Naive thymus-derived CD4-positive, alpha-beta T cell (primary cell): ENCODE data around the gene SLC43A3. TPM values are rescaled to one million over a fixed set of nuclear protein-coding genes. Genes with fewer than 3 reads are reported as not detected.

Experiments
- ATAC-seq: fragments of 150-1000 bp; cut with Tn5 transposase; 2 replicates; pipeline ENCODE4 v1.10.0; 2021; ENCODE audit warnings: mild to moderate bottlenecking, moderate library complexity
- CTCF ChIA-PET: fragments of 350-600 bp; sonication (Branson Sonifier 250); formaldehyde crosslinking; loops from one replicate; lab custom pipeline; 2021; ENCODE audit warnings: antibody characterized with exemption; lab: Charles Lee
- POLR2A ChIA-PET: fragments of 350-600 bp; sonication (Branson Sonifier 250); formaldehyde crosslinking; loops from one replicate; lab custom pipeline; 2021; ENCODE audit warnings: antibody characterized with exemption, inconsistent platforms; lab: Charles Lee
- DNase-seq, 9 donors: peaks; one replicate each; pipeline versions ENCODE4 v3.0.0 to v3.0.0-alpha.2; 2020 to 2022; ENCODE audit warnings: mixed read lengths in 1 of 9
- H3K27ac ChIP-seq: one replicate; pipeline ENCODE4 v1.7.0; 2013; ENCODE audit warnings: mild to moderate bottlenecking, low read depth, low read length, moderate library complexity
- H3K27me3 ChIP-seq, 2 donors: one replicate each; pipeline ENCODE4 v1.7.0; 2013; ENCODE audit warnings: low read length in 2 of 2, mild to moderate bottlenecking in 2 of 2, moderate library complexity in 2 of 2; ENCODE audit not compliant: control insufficient read depth in 2 of 2, insufficient read depth in 2 of 2
- H3K36me3 ChIP-seq, 3 experiments: 1 replicate in 2 of 3; 2 replicates in 1 of 3; pipeline ENCODE4 v1.7.0; 2013; ENCODE audit warnings: low read length in 3 of 3, mild to moderate bottlenecking in 3 of 3, moderate library complexity in 1 of 3; ENCODE audit not compliant: insufficient read depth in 3 of 3, control insufficient read depth in 2 of 3
- H3K4me1 ChIP-seq, 2 donors: one replicate each; pipeline ENCODE4 v1.7.0; 2013; ENCODE audit warnings: low read length in 2 of 2, mild to moderate bottlenecking in 2 of 2, moderate library complexity in 1 of 2; ENCODE audit not compliant: control insufficient read depth in 2 of 2, insufficient read depth in 2 of 2
- H3K4me3 ChIP-seq: 2 replicates; pipeline ENCODE4 v1.7.0; 2013; ENCODE audit warnings: mild to moderate bottlenecking, low read length
- H3K9me3 ChIP-seq, 3 experiments: 1 replicate in 2 of 3; 2 replicates in 1 of 3; pipeline ENCODE4 v1.7.0; 2013; ENCODE audit warnings: low read length in 3 of 3; ENCODE audit not compliant: control insufficient read depth in 2 of 3
- H3K27ac Mint-ChIP-seq, 9 donors: one replicate each; pipeline ENCODE4 v1.8.0; 2020 to 2022; ENCODE audit warnings: mixed read lengths in 9 of 9, mild to moderate bottlenecking in 8 of 9, moderate library complexity in 5 of 9, inconsistent platforms in 2 of 9
- H3K27me3 Mint-ChIP-seq, 5 donors: one replicate each; pipeline ENCODE4 v1.8.0; 2021 to 2022; ENCODE audit warnings: mixed read lengths in 5 of 5, mild to moderate bottlenecking in 1 of 5
- H3K36me3 Mint-ChIP-seq, 5 donors: one replicate each; pipeline ENCODE4 v1.8.0; 2020 to 2022; ENCODE audit warnings: mixed read lengths in 5 of 5, mild to moderate bottlenecking in 3 of 5, inconsistent platforms in 1 of 5
- H3K4me1 Mint-ChIP-seq, 7 donors: one replicate each; pipeline ENCODE4 v1.8.0; 2020 to 2022; ENCODE audit warnings: mixed read lengths in 7 of 7, mild to moderate bottlenecking in 3 of 7, inconsistent platforms in 1 of 7
- H3K4me3 Mint-ChIP-seq, 10 donors: one replicate each; pipeline ENCODE4 v1.8.0; 2020 to 2022; ENCODE audit warnings: mild to moderate bottlenecking in 10 of 10, mixed read lengths in 10 of 10, moderate library complexity in 6 of 10, inconsistent platforms in 2 of 10
- H3K9me3 Mint-ChIP-seq, 11 donors: one replicate each; pipeline ENCODE4 v1.8.0; 2020 to 2022; ENCODE audit warnings: mixed read lengths in 11 of 11, mild to moderate bottlenecking in 4 of 11, inconsistent platforms in 1 of 11, moderate library complexity in 1 of 11
- intact Hi-C, 2 donors: fragments of 100-400 bp; cut with micrococcal nuclease; formaldehyde crosslinking; loops; one replicate each; pipeline ENCODE4 v1.15.1; 2023
- polyA plus RNA-seq, 2 donors: library from polyadenylated mRNA; unstranded; fragments of 300-500 nt; fragmentation: Illumina TruSeq; gene quantifications; one replicate each; pipeline ENCODE4 v1.2.3, GENCODE V29; 2021
- total RNA-seq, 6 experiments: library from RNA in 5 of 6; stranded (reverse) in 5 of 6; gene quantifications; 1 replicate in 5 of 6; 2 replicates in 1 of 6; pipeline ENCODE4 v1.2.3 and lab custom pipeline; 2021 to 2026

Gene SLC43A3
- total and polyA plus RNA-seq, 7 experiments from 2014 or later = 10.0 to 67.9 (median 12.2) TPM

GRCh38 chr11:57474017-57474802, 47.3 kb upstream of the SLC43A3 start:
- DNase-seq (peak in 5 of 9 donors; percentile 40 to 54 (median 48)), ATAC-seq (peak; percentile 67)
- peak overlapping the region; percentile 40 for H3K4me3 ChIP-seq
- H3K36me3 Mint-ChIP-seq = no peaks in the 10 kb centered on the region
- peak overlapping the region; percentile 40 to 84 (median 65) for H3K4me3 Mint-ChIP-seq
- no peak overlapping the region for H3K27ac ChIP-seq
- H3K4me1 Mint-ChIP-seq = peaks cover 12 to 42% (median 29%) of the 10 kb centered on the region in 7 donors
- H3K27me3 ChIP-seq = no peaks in the 10 kb centered on the region
- intact Hi-C loops = loop anchor here in 1 of 2 donors (2.0 kb wide), 1 partner anchor 71 kb away; no protein-coding TSS in a partner anchor
- ChIA-PET POLR2A (interaction anchor here (0.6 kb wide), 1 partner anchor 181 kb away, joined by 4 read pairs; no protein-coding TSS in a partner anchor), CTCF (interaction anchor here (0.9 to 3.9 kb wide), 9 partner anchors 9 to 53 kb away, joined by 3 to 34 read pairs (median 5); partner anchors contain the start of gene RTN4RL2)
- no peaks in the 10 kb centered on the region for H3K36me3 ChIP-seq
- H3K27ac Mint-ChIP-seq = peak overlapping the region in 7 of 9 donors; percentile 39 to 91 (median 72)
- H3K27me3 Mint-ChIP-seq = peaks cover 0 to 49% (median 5%) of the 10 kb centered on the region in 5 donors
- H3K4me1 ChIP-seq = peaks cover 10 to 27% of the 10 kb centered on the region in 2 donors
- H3K9me3 ChIP-seq = no peaks in the 10 kb centered on the region
- no peaks in the 10 kb centered on the region for H3K9me3 Mint-ChIP-seq

GRCh38 chr11:57473285-57473841, 46.4 kb upstream of the SLC43A3 start:
- no peak for DNase-seq

DNA sequence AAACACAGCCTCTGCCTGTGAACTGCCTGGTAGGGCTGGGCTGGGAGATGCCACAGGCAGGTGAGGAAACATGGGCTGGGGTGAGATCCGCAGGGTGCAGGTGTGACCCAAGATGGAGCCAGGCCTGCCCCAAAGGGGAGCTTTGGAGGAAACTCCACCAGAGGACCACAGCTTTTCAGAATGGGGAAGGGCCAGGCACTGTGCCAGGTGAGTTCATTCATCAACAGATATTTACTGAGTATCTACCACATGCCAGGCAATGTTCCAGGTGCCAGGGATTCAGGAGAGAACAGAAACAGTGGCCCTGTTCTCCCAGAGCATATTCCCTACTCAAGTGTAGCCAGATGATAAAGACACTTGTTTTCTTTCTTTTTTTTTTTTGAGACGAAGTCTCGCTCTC, 44.6 kb upstream of the SLC43A3 start:
- Mint-ChIP-seq H3K4me3 (no peak overlapping the region), H3K36me3 (no peaks in the 10 kb centered on the region), H3K27ac (no peak overlapping the region), H3K27me3 (peaks cover 0 to 26% (median 0%) of the 10 kb centered on the region in 5 donors), H3K9me3 (no peaks in the 10 kb centered on the region), H3K4me1 (peaks cover 20 to 36% (median 29%) of the 10 kb centered on the region in 7 donors)
- no peaks in the 10 kb centered on the region for H3K27me3 ChIP-seq
- ChIA-PET CTCF (interaction anchor here (3.9 kb wide), 1 partner anchor 14 kb away, joined by 34 read pairs; no protein-coding TSS in a partner anchor), POLR2A (no interaction called here)
- intact Hi-C loops = no loop called here
- peaks cover 10 to 27% of the 10 kb centered on the region in 2 donors for H3K4me1 ChIP-seq
- no peak overlapping the region for H3K4me3 ChIP-seq
- no peak overlapping the region for H3K27ac ChIP-seq
- DNase-seq = no peak
- ATAC-seq = no peak
- H3K9me3 ChIP-seq = no peaks in the 10 kb centered on the region
- no peaks in the 10 kb centered on the region for H3K36me3 ChIP-seq

More at GRCh38 chr11:57473285-57473841, 46.4 kb upstream of the SLC43A3 start:
- POLR2A ChIA-PET = interaction anchor here (0.6 kb wide), 1 partner anchor 92 kb away, joined by 5 read pairs; no protein-coding TSS in a partner anchor
- H3K4me3 Mint-ChIP-seq = peak overlapping the region in 8 of 10 donors; percentile 10 to 84 (median 58)
- intact Hi-C loops = no loop called here
- Histone ChIP-seq H3K36me3 (no peaks in the 10 kb centered on the region), H3K9me3 (no peaks in the 10 kb centered on the region), H3K4me3 (no peak overlapping the region), H3K27ac (no peak overlapping the region), H3K4me1 (peaks cover 10 to 27% of the 10 kb centered on the region in 2 donors), H3K27me3 (no peaks in the 10 kb centered on the region)
- H3K27me3 Mint-ChIP-seq = peaks cover 0 to 42% (median 5%) of the 10 kb centered on the region in 5 donors
- no peaks in the 10 kb centered on the region for H3K9me3 Mint-ChIP-seq
- no peaks in the 10 kb centered on the region for H3K36me3 Mint-ChIP-seq
- peaks cover 15 to 42% (median 29%) of the 10 kb centered on the region in 7 donors for H3K4me1 Mint-ChIP-seq
- CTCF ChIA-PET = interaction anchor here (1.0 to 3.9 kb wide), 7 partner anchors 10 to 54 kb away, joined by 3 to 34 read pairs (median 5); partner anchors contain the start of gene RTN4RL2
- no peak for ATAC-seq
- H3K27ac Mint-ChIP-seq = peak overlapping the region in 8 of 9 donors; percentile 13 to 86 (median 70)

DNA sequence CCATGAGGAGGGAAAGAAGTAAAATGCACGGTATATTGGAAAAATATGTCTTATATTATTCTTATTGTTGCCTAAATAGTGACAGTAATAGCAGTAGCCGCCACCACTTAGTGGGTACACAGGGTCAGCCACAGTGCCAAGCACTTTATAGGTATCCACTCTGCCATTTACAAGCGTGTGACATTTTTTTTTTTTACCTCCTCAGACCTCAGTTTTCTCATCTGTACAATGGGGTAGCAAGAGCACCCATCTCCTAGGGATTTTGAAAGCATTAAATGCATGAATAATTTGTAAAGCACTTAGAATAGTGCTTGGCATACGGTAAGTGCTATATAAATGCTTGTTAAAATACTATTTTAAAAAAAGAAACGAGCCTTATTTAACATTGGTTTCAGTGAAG, 42.3 kb upstream of the SLC43A3 start:
- Histone ChIP-seq H3K9me3 (no peaks in the 10 kb centered on the region), H3K4me1 (peaks cover under 1 to 9% of the 10 kb centered on the region in 2 donors), H3K4me3 (no peak overlapping the region), H3K36me3 (no peaks in the 10 kb centered on the region), H3K27ac (no peak overlapping the region), H3K27me3 (no peaks in the 10 kb centered on the region)
- intact Hi-C loops = no loop called here
- Mint-ChIP-seq H3K4me1 (peaks cover 8 to 20% (median 13%) of the 10 kb centered on the region in 7 donors), H3K4me3 (no peak overlapping the region), H3K27ac (no peak overlapping the region), H3K36me3 (no peaks in the 10 kb centered on the region), H3K27me3 (peaks cover 0 to 13% (median 0%) of the 10 kb centered on the region in 5 donors), H3K9me3 (no peaks in the 10 kb centered on the region)
- ATAC-seq = no peak
- no peak for DNase-seq
- ChIA-PET CTCF (no interaction called here), POLR2A (interaction anchor here (1.0 kb wide), 1 partner anchor 43 kb away, joined by 3 read pairs; no protein-coding TSS in a partner anchor)

GRCh38 chr11:57468276-57468675, 41.4 kb upstream of the SLC43A3 start:
- H3K4me1 Mint-ChIP-seq = peaks cover 3 to 12% (median 3%) of the 10 kb centered on the region in 7 donors
- DNase-seq (no peak), ATAC-seq (no peak)
- Histone ChIP-seq H3K4me3 (no peak overlapping the region), H3K36me3 (no peaks in the 10 kb centered on the region), H3K4me1 (no peaks in the 10 kb centered on the region), H3K27me3 (no peaks in the 10 kb centered on the region), H3K9me3 (no peaks in the 10 kb centered on the region), H3K27ac (no peak overlapping the region)
- no peaks in the 10 kb centered on the region for H3K9me3 Mint-ChIP-seq
- no peak overlapping the region for H3K4me3 Mint-ChIP-seq
- H3K27me3 Mint-ChIP-seq = peaks cover 0 to 15% (median 0%) of the 10 kb centered on the region in 5 donors
- POLR2A ChIA-PET = no interaction called here
- peak overlapping the region in 2 of 9 donors; percentile 11 to 32 for H3K27ac Mint-ChIP-seq
- H3K36me3 Mint-ChIP-seq = no peaks in the 10 kb centered on the region
- CTCF ChIA-PET = no interaction called here
- intact Hi-C loops = no loop called here

DNA sequence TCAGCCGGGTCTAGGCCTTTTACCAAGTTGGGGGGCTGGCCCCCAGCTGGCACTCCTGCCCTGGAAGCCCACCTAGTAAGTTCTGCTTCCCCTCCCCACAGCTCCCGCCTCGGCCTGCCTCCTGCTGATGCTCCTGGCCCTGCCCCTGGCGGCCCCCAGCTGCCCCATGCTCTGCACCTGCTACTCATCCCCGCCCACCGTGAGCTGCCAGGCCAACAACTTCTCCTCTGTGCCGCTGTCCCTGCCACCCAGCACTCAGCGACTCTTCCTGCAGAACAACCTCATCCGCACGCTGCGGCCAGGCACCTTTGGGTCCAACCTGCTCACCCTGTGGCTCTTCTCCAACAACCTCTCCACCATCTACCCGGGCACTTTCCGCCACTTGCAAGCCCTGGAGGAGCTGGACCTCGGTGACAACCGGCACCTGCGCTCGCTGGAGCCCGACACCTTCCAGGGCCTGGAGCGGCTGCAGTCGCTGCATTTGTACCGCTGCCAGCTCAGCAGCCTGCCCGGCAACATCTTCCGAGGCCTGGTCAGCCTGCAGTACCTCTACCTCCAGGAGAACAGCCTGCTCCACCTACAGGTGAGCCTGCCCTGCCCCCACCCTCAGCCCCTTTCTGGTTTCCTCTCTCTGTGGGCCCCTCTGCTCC, 40.7 kb upstream of the SLC43A3 start:
- Histone ChIP-seq H3K27me3 (no peaks in the 10 kb centered on the region), H3K27ac (no peak overlapping the region), H3K4me3 (no peak overlapping the region), H3K36me3 (no peaks in the 10 kb centered on the region), H3K9me3 (no peaks in the 10 kb centered on the region), H3K4me1 (no peaks in the 10 kb centered on the region)
- Mint-ChIP-seq H3K27ac (peak overlapping the region in 1 of 9 donors; percentile 32), H3K27me3 (peaks cover 0 to 22% (median 0%) of the 10 kb centered on the region in 5 donors), H3K4me3 (no peak overlapping the region), H3K9me3 (no peaks in the 10 kb centered on the region), H3K4me1 (peaks cover 0 to 8% (median 0%) of the 10 kb centered on the region in 7 donors), H3K36me3 (no peaks in the 10 kb centered on the region)
- CTCF ChIA-PET = no interaction called here
- DNase-seq (no peak), ATAC-seq (no peak)
- POLR2A ChIA-PET = no interaction called here
- intact Hi-C loops = no loop called here
